Rectal smooth muscle tissue (tissue), 1 donor: ENCODE data around the gene GCSAM.

ENCODE experiments used
- H3K27ac ChIP-seq: one replicate; pipeline ENCODE4 v1.7.0; 2013; ENCODE audit warnings: low read depth, low read length, inconsistent platforms
- H3K27me3 ChIP-seq: one replicate; pipeline ENCODE4 v1.7.0; 2013; ENCODE audit warnings: low read length; ENCODE audit not compliant: control insufficient read depth, insufficient read depth
- H3K36me3 ChIP-seq: one replicate; pipeline ENCODE4 v1.7.0; 2013; ENCODE audit warnings: low read length; ENCODE audit not compliant: control insufficient read depth, insufficient read depth
- H3K4me1 ChIP-seq: one replicate; pipeline ENCODE4 v1.7.0; 2013; ENCODE audit warnings: low read length; ENCODE audit not compliant: control insufficient read depth, insufficient read depth
- H3K4me3 ChIP-seq: one replicate; pipeline ENCODE4 v1.7.0; 2013; ENCODE audit warnings: low read length
- H3K9ac ChIP-seq: one replicate; pipeline ENCODE4 v1.7.0; 2013; ENCODE audit warnings: low read length

The GCSAM gene

DNA sequence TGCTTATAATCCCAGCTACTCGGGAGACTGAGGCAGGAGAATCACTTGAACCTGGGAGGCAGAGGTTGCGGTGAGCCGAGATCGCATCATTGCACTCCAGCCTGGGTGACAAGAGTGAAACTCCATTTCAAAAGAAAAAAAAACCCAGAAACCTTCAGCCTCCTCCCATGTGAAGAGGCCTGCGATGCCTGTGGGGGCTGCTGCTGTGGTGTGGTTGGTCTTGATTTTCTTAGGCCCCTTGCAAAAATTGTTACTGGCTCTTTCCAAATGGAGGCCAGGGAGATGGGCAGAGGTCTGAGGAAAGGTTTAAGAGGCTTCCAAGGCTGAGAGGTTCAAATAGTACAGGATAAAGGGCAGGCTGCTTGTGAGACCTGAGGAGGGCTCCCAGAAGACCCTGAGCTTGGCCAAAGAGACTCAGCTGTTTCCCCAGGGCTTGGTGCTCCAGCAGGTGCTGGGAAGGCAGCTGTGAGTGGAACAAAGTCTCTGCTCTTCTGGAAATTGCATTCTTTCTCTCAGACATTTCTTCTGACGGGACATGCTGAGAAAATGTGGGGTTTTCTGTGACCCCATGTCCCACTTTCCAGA, 18.4 kb downstream of the GCSAM start:
- Histone ChIP-seq H3K9ac (no peak overlapping the region), H3K4me1 (no peaks in the 10 kb centered on the region), H3K27me3 (no peaks in the 10 kb centered on the region), H3K27ac (no peak overlapping the region), H3K36me3 (no peaks in the 10 kb centered on the region), H3K4me3 (no peak overlapping the region)

DNA sequence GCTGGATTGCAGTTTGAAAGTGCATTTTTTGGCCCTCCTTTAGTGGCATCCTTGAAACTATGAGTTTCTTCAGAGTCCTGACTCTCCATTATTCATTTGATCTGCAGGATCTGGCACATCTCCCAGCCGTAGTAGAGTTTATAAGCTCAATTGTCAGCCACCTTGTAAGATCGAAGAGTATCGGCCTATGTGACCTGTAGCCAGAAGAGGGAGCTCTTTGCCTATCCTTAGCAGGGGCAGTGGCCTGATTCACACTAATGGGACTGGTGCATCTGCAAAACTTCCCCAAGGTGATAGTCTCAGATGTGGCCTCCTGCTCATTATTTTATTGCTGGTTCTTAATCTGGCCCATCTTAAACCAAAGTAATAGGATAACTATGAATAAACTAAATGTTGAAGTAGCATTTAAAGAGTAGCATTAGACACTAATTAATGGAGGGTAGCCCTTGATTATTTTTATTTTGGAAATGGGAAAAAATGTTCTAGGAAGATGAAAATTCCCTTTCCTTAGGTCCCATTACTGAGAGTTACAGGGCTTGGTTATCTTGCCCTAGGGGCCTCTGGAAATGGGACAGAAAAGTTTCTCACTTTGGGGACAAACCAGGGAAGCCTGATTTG, 21.2 kb downstream of the GCSAM start:
- Histone ChIP-seq H3K4me3 (no peak overlapping the region), H3K36me3 (no peaks in the 10 kb centered on the region), H3K27me3 (no peaks in the 10 kb centered on the region), H3K4me1 (no peaks in the 10 kb centered on the region), H3K27ac (no peak overlapping the region), H3K9ac (no peak overlapping the region)

- no peak overlapping the region for H3K27ac ChIP-seq
- H3K27me3 ChIP-seq = no peaks in the 10 kb centered on the region
- H3K9ac ChIP-seq = no peak overlapping the region
Observed at GRCh38 chr3:112109322-112109721, 23.7 kb downstream of the GCSAM start.

DNA sequence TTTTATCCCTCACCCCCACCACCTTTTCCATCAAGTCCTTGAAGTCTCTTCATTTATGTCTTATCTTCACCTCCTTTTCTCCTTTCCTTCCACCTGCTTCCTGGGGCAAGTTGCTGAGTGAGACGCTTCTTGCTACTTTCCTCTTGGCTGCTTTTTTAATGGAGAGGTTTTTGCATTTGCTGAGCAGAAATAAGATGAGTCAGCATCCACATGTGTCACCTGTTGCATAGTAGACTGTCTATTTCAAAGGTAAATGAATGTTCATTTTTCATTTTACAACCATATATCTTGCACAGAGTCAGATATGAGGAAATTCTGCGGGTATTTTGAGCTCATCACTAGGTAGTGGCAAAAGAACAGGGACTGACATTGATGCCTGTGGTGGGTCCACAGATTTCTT, 28.3 kb downstream of the GCSAM start:
- no peak overlapping the region for H3K9ac ChIP-seq
- no peaks in the 10 kb centered on the region for H3K4me1 ChIP-seq
- no peaks in the 10 kb centered on the region for H3K36me3 ChIP-seq
- H3K27me3 ChIP-seq = no peaks in the 10 kb centered on the region
- H3K27ac ChIP-seq = no peak overlapping the region
- no peak overlapping the region for H3K4me3 ChIP-seq

More at GRCh38 chr3:112109322-112109721, 23.7 kb downstream of the GCSAM start:
- H3K4me1 ChIP-seq = no peaks in the 10 kb centered on the region
- no peak overlapping the region for H3K4me3 ChIP-seq
- no peaks in the 10 kb centered on the region for H3K36me3 ChIP-seq

DNA sequence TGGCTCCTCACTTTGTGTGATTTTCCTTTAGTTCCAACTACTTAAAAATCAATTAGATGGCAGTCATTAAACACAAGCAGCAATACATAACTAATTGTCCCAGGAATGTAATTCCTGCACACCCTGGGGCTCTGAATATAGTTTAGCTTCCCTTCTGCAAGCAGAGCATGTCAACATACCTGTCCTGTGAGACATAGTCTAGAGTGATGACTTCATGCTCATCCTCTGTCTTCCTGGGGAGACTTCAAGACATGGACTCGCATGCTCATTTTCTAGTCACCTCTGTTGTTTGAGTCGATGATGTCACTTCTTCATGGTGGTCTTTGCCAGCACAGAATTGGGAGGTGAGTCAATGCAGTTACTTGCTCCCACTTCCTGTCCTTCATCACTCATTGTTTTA, 31.1 kb downstream of the GCSAM start:
- Histone ChIP-seq H3K9ac (no peak overlapping the region), H3K4me1 (no peaks in the 10 kb centered on the region), H3K4me3 (no peak overlapping the region), H3K27ac (no peak overlapping the region), H3K36me3 (no peaks in the 10 kb centered on the region), H3K27me3 (no peaks in the 10 kb centered on the region)

GRCh38 chr3:112097378-112097777, 35.7 kb downstream of the GCSAM start:
- no peaks in the 10 kb centered on the region for H3K27me3 ChIP-seq
- H3K4me1 ChIP-seq = no peaks in the 10 kb centered on the region
- peaks cover 4% of the 10 kb centered on the region for H3K36me3 ChIP-seq
- H3K4me3 ChIP-seq = no peak overlapping the region
- no peak overlapping the region for H3K9ac ChIP-seq
- H3K27ac ChIP-seq = no peak overlapping the region

DNA sequence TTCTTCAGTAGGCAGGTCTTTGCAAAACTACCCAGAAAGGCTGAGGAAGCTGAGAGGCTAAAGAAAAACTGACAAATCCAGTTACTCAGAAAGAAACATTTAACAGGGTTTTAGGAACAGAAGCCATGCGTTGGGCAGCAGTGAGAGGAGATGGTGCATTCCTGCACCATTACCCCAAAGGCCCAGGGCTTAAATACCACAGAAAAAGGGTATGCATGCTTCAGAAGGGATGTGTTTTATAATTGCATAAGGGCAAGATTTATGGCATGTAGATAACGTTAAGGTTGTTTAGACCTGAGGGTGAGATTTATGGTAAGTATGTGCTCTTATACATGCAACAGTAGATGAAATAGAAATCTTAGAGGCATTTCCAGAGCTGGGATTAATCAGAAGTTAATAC, 36.9 kb downstream of the GCSAM start:
- no peaks in the 10 kb centered on the region for H3K27me3 ChIP-seq
- H3K27ac ChIP-seq = no peak overlapping the region
- H3K4me1 ChIP-seq = no peaks in the 10 kb centered on the region
- peaks cover 4% of the 10 kb centered on the region for H3K36me3 ChIP-seq
- H3K4me3 ChIP-seq = no peak overlapping the region
- no peak overlapping the region for H3K9ac ChIP-seq

- H3K36me3 ChIP-seq = peaks cover 4% of the 10 kb centered on the region
- no peaks in the 10 kb centered on the region for H3K4me1 ChIP-seq
Observed at GRCh38 chr3:112095731-112096130, 37.3 kb downstream of the GCSAM start.

DNA sequence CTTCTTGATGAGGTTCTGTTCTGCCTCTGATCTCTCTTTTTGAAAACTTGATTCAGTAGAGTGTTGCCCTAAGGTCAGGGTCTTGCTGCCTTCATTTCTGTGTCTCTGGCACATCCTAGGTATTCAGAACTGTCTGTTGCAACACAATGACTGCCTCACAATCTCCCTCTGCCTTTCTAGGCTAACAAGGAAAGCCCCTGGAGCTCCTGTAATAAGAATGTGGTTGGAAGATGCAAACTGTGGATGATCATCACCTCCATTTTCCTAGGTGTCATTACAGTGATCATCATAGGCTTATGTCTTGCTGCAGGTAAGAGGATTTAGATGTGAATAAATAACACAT, 39.9 kb downstream of the GCSAM start:
- H3K4me1 ChIP-seq = no peaks in the 10 kb centered on the region
- peaks cover 4% of the 10 kb centered on the region for H3K36me3 ChIP-seq
- no peak overlapping the region for H3K4me3 ChIP-seq
- H3K27ac ChIP-seq = no peak overlapping the region
- H3K27me3 ChIP-seq = no peaks in the 10 kb centered on the region
- H3K9ac ChIP-seq = no peak overlapping the region

More at GRCh38 chr3:112095731-112096130, 37.3 kb downstream of the GCSAM start:
- Histone ChIP-seq H3K27ac (no peak overlapping the region), H3K9ac (no peak overlapping the region), H3K27me3 (no peaks in the 10 kb centered on the region), H3K4me3 (no peak overlapping the region)

GRCh38 chr3:112092496-112093179, 40.4 kb downstream of the GCSAM start:
- Histone ChIP-seq H3K9ac (no peak overlapping the region), H3K36me3 (peaks cover 4% of the 10 kb centered on the region), H3K27me3 (no peaks in the 10 kb centered on the region), H3K4me3 (peak overlapping the region; percentile 9), H3K27ac (no peak overlapping the region), H3K4me1 (no peaks in the 10 kb centered on the region)

DNA sequence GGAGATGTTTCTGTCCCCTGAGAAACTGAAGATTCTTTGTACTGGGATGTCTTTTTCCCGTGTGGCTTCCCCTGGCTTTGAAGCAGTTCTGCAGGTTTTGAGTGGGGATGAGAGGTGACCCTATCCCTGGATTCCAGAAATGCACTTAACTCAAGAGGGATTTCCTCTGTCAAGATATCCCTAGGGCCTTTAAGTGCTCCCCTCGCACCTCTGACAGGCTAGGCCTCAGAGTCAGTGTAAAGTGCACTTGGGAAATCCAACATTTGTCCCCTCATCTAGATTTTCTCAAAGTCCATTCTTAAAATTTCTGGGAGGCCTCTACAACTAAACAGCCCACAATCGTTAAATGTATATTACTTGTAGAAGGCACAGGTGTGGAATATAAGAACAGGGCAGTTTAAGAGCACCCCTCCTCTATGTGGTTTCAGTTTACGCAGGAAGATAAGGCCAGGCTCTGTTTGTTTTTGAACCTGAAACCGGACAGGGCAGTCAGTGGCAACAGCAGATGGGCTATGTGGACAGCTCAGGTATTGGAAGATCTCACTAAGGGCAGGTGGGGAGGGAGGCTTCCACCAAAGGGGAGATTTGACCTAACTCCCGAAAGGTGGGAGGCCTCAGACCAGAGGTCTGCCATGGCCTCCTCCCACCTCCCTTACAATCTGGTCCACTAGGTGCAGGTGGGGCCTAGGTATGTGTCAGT, 42.0 kb downstream of the GCSAM start:
- Histone ChIP-seq H3K36me3 (peaks cover 4% of the 10 kb centered on the region), H3K4me1 (no peaks in the 10 kb centered on the region), H3K4me3 (no peak overlapping the region), H3K27me3 (no peaks in the 10 kb centered on the region), H3K9ac (no peak overlapping the region), H3K27ac (no peak overlapping the region)

DNA sequence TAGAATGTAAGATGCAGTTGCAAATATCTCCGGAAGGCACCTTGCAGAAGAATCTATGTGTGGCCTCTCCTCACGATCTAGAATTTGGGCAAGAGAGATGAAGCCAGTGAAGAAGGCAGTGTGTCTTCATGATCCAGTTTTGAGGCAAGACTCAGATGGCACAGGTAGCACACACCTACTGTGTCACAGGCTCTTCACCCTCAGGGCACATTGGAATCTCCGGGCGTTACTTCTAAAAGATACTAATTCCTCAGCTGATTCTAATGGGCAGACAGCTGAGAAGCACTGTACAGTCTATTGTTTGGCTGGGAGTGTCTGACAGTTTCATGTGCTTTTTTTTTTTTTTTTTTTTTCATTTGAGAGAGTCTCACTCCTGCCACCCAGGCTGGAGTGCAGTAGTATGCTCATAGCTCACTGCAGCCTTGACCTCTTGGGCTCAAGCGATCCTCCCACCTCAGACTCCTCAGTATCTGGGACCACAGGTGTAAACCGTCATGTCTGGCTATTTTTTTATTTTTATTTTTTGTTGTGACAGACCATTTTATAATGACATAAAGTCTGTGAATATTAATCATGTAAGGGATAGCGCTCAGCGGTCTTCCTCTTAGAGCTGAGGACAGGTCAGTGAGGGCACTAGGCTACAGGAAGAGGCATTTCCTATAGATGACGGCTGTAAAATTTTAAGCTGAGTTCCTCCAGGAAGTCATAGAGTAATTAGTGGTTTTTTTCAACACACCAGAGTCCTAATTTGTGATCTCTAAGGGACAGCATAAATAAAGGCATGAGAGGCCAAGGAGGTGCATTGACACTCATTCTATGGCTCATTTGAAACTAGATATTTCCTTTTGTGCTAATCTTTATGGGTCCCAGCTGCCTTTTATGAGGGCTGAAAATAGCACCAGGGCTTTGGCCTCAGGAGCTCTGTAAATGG, 42.8 kb downstream of the GCSAM start:
- Histone ChIP-seq H3K4me1 (peaks cover 2% of the 10 kb centered on the region), H3K9ac (no peak overlapping the region), H3K36me3 (peaks cover 3% of the 10 kb centered on the region), H3K27me3 (no peaks in the 10 kb centered on the region), H3K4me3 (no peak overlapping the region), H3K27ac (no peak overlapping the region)
